BE2C (cell line): Measurements from ENCODE around the gene EIF2S1.

ENCODE experiments used
- DNase-seq: peaks from one replicate; pipeline ENCODE4 v3.0.0-alpha.2; 2020
- H3K27me3 ChIP-seq: fragments of 250-450 bp; sonication (Bioruptor Pico); 2 replicates; pipeline ENCODE4 v1.5.1; 2020; ENCODE audit warnings: mild to moderate bottlenecking
- H3K36me3 ChIP-seq: fragments of 250-450 bp; sonication (Bioruptor Pico); 2 replicates; pipeline ENCODE4 v1.5.1; 2020; ENCODE audit warnings: mild to moderate bottlenecking
- H3K4me1 ChIP-seq: fragments of 250-450 bp; sonication (Bioruptor Pico); 2 replicates; pipeline ENCODE4 v1.5.1; 2020
- H3K4me3 ChIP-seq: 2 replicates; pipeline ENCODE4 v1.5.1; 2011; ENCODE audit warnings: low read depth, low read length
- H3K9me3 ChIP-seq: fragments of 250-450 bp; sonication (Bioruptor Pico); 2 replicates; pipeline ENCODE4 v1.5.1; 2020
- TF ChIP-seq, protein P1 (sequence below): IDR thresholded peaks from 2 replicates; pipeline ENCODE4 v1.5.1; 2012; ENCODE audit warnings: mild to moderate bottlenecking, low read depth, low read length

The EIF2S1 gene

DNA sequence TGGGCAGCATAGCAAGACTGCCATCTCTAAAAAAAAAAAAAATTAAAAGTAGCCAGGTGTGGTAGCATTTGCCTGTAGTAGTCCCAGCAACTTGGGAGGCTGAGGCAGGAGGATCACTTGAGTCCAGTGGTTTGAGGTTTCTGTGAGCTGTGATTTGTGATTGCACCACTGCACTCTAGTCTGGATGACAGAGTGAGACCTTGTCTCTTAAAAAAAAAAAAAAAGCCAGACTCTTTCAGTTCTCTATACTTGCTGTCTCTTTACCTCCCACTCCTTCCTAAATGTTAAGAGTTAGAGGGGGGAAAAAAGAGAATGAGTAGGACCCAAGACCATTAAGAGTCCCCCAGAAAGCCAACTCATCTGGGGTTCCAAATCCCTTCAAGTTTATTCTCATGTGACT is 17.8 kb downstream of the EIF2S1 start:
- no peak overlapping the region for H3K4me3 ChIP-seq
- H3K9me3 ChIP-seq: no peaks in the 10 kb centered on the region
- peaks cover 84% of the 10 kb centered on the region for H3K36me3 ChIP-seq
- no peak for DNase-seq
- H3K4me1 ChIP-seq: no peaks in the 10 kb centered on the region
- TF ChIP-seq, protein P1, sequence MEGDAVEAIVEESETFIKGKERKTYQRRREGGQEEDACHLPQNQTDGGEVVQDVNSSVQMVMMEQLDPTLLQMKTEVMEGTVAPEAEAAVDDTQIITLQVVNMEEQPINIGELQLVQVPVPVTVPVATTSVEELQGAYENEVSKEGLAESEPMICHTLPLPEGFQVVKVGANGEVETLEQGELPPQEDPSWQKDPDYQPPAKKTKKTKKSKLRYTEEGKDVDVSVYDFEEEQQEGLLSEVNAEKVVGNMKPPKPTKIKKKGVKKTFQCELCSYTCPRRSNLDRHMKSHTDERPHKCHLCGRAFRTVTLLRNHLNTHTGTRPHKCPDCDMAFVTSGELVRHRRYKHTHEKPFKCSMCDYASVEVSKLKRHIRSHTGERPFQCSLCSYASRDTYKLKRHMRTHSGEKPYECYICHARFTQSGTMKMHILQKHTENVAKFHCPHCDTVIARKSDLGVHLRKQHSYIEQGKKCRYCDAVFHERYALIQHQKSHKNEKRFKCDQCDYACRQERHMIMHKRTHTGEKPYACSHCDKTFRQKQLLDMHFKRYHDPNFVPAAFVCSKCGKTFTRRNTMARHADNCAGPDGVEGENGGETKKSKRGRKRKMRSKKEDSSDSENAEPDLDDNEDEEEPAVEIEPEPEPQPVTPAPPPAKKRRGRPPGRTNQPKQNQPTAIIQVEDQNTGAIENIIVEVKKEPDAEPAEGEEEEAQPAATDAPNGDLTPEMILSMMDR: no peak
- no peaks in the 10 kb centered on the region for H3K27me3 ChIP-seq

DNA sequence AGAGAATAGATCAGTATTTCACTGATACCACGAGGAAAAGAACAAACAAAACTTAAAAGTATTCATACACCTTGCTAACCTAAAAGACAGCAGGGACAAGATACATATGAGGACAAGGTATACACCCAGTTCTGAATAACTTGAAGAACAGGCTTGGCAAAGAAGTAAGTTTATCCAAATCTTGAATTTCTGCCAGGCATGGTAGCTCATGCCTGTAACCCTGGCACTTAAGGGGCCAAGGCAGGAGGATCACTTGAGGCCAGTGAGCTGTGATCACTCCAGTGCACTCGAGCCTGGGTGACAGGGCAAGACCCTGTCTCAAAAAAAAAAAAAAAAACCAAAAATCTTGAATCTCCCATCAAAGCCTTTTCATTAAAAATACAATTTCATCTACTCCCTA is 25.0 kb downstream of the EIF2S1 start:
- Histone ChIP-seq H3K36me3 (peaks cover 54% of the 10 kb centered on the region), H3K27me3 (no peaks in the 10 kb centered on the region), H3K9me3 (no peaks in the 10 kb centered on the region), H3K4me1 (no peaks in the 10 kb centered on the region), H3K4me3 (no peak overlapping the region)
- TF ChIP-seq, protein P1: no peak
- no peak for DNase-seq

DNA sequence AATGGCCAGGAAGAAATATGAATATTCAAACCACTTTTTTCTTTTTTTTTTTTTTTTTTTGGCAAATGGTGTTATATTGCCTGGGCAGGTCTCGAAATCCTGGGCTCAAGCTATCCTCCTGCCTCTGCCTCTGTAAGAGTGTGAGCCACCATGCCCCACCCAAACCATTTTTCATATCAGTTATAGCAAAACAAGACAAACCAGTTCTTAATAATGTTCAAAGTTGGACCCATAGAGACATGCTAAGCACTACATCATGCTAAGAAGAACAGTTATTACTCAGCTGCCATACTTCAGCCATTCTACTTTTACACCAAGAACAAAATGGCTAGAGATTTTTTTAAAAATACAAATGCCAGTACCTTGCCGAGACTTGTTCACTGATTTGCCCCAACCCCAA is 25.5 kb downstream of the EIF2S1 start:
- no peak for DNase-seq
- no peaks in the 10 kb centered on the region for H3K27me3 ChIP-seq
- TF ChIP-seq, protein P1: no peak
- peaks cover 50% of the 10 kb centered on the region for H3K36me3 ChIP-seq
- no peaks in the 10 kb centered on the region for H3K4me1 ChIP-seq
- no peak overlapping the region for H3K4me3 ChIP-seq
- no peaks in the 10 kb centered on the region for H3K9me3 ChIP-seq

DNA sequence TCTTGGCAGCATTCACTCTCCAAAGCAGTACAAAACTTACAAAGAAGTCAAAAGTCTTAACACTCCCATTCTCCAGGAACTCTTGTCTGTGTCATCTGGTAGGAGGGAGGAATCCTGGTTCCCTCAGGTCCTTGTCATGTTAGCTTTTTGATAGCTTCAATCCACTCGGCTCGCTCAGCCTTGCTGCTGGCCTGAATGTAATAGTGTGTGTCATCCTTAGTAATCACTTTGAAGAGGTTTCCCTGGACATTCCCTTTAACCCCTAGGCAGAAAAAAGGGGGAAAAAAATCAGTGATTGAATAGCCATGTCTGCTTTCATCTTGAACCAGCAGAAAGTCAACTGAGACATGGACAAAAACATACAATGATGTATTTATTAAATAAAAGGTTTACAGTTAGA is 27.1 kb downstream of the EIF2S1 start:
- Histone ChIP-seq H3K36me3 (peaks cover 35% of the 10 kb centered on the region), H3K4me1 (no peaks in the 10 kb centered on the region), H3K27me3 (no peaks in the 10 kb centered on the region), H3K9me3 (no peaks in the 10 kb centered on the region), H3K4me3 (no peak overlapping the region)
- DNase-seq: no peak
- TF ChIP-seq, protein P1: no peak

DNA sequence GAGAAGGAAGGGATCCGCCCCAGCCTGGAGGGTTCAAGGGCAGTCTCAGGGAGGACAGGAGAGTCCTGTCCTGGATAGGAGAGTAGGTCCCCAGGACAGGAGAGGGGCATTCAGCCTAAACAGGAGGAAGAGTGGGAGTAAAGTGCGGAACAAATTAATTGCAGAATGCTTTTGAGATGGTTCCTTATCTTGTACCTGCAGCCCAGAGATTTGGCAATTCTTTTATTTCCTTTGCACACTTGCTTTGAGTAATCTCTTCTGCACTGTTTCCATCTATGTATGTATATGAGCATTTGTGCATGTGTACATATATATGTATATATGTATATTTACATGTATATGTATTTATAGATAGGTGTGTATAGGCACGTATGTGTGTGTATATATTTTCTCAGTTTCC is 29.1 kb downstream of the EIF2S1 start:
- no peaks in the 10 kb centered on the region for H3K27me3 ChIP-seq
- H3K4me1 ChIP-seq: no peaks in the 10 kb centered on the region
- no peak overlapping the region for H3K4me3 ChIP-seq
- H3K9me3 ChIP-seq: no peaks in the 10 kb centered on the region
- TF ChIP-seq, protein P1: no peak
- DNase-seq: no peak
- peaks cover 17% of the 10 kb centered on the region for H3K36me3 ChIP-seq

DNA sequence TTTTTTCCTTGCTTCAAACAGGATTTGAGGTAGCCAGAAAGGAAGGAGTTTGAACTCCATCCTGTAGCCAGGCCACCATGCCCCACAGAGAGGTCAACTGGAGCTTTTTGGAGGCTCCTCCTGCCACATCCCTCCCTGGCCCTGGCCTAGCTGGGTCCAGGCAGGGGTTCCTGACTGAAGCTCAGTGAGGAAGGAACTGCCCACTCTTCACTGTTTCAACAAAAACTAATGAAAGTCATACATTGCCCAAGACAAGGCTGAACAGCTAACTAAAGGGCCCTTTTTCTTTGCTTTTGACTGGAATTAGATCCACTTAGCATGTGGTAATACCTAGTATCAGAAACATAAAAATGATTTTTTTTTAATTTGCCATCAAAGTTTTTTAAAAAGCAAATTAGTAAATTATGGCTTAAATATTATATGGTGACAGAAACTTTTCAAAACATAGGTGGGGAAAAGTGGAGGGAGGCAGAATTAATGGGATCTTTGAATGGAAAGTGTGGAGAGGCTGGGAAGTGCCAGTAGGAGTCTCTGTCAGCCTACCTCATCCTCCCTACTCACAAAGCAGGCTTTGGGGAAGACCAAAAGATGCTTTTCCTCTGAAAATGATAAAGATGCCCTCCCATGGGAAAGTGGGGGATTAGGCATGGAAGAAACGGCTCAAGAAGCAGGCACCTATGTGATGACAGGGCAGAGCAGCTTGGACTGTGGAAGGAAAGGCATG is 29.8 kb downstream of the EIF2S1 start:
- no peaks in the 10 kb centered on the region for H3K9me3 ChIP-seq
- TF ChIP-seq, protein P1: no peak

More for the DNA sequence above, 29.8 kb downstream of the EIF2S1 start:
- Histone ChIP-seq H3K36me3 (peaks cover 10% of the 10 kb centered on the region), H3K4me1 (no peaks in the 10 kb centered on the region), H3K27me3 (no peaks in the 10 kb centered on the region), H3K4me3 (no peak overlapping the region)
- DNase-seq: no peak
